Measurements from ENCODE around the gene VAV1.

- TF ChIP-seq POLR2AphosphoS5 (IDR thresholded peaks at IDR 0.05; ENCODE audit: insufficient read depth, low read depth, low read length), result no peak
- TF ChIP-seq CTCF (IDR thresholded peaks at IDR 0.05; ENCODE audit: extremely low read depth in 1 of 2, insufficient read depth in 1 of 2, low read depth in 1 of 2, low read length in 2 of 2), result no peak
- no peak for TF ChIP-seq POLR2A (IDR thresholded peaks at IDR 0.05; ENCODE audit: low read depth, low read length)
- TF ChIP-seq EZH2 (IDR thresholded peaks at IDR 0.05; ENCODE audit: borderline replicate concordance, low read depth, low read length, severe bottlenecking), result no peak
- TF ChIP-seq GATA2 (IDR thresholded peaks at IDR 0.05; ENCODE audit: insufficient read depth, insufficient read length, low read depth, low read length), result no peak
- no peak for TF ChIP-seq JUN (IDR thresholded peaks at IDR 0.05; ENCODE audit: borderline replicate concordance, insufficient read depth, insufficient read length, low read depth)
- TF ChIP-seq FOS (IDR thresholded peaks at IDR 0.05; ENCODE audit: borderline replicate concordance, insufficient read depth, low read length), result no peak
- no peak for TF ChIP-seq MYC (IDR thresholded peaks at IDR 0.05; ENCODE audit: low read depth, low read length)
- TF ChIP-seq MAX (IDR thresholded peaks at IDR 0.05; ENCODE audit: insufficient read depth, insufficient read length), result no peak
These were observed 18.7 kb downstream of the VAV1 start for GRCh38 chr19:6791237-6791636.
